GM18517 (cell line): ENCODE data around the gene ARHGEF28.

Experiments
- ATAC-seq: cut with Tn5 transposase; IDR thresholded peaks from one replicate; pipeline ENCODE4 v1.9.1; 2021; ENCODE audit warnings: mild to moderate bottlenecking, moderate library complexity; ENCODE audit not compliant: unreplicated experiment

Gene ARHGEF28

DNA sequence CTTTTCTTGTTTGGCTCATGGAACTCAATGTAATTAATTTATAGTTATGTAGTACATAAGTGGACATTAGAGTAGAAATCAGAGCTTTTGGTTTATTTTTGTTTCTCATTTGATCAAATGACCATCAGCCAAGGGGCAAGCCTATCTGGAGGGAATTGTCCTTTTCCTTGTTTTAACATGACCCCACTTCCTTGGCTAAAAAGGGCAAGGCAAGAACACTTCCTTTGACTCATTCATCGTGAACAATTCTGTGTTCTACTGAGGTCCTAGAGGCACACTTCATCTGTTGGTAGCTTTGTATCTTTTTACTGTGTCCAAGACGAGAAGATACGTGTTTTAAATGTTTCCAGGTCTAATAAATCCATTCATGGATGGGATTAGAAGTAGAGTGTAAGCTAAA, 148.9 kb downstream of the ARHGEF28 start:
- ATAC-seq = no peak

DNA sequence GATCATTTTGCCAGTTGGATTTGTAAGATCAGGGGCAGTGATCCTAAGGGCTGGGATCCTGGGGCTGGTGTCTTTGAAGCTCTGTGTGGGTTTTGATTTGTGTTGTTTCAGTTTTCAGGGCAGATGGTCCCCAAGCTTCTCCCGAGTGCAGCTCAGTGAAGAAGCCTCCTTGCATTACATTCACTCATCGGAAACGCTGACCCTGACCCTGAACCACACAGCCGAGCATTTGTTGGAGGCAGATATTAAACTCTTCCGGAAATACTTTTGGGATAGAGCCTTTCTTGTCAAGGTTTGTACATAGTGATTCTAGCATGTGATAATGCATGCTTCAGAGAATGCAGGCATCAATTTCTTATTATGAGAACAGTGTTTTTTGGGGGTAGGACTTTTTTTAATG, 150.4 kb downstream of the ARHGEF28 start:
- ATAC-seq = no peak

DNA sequence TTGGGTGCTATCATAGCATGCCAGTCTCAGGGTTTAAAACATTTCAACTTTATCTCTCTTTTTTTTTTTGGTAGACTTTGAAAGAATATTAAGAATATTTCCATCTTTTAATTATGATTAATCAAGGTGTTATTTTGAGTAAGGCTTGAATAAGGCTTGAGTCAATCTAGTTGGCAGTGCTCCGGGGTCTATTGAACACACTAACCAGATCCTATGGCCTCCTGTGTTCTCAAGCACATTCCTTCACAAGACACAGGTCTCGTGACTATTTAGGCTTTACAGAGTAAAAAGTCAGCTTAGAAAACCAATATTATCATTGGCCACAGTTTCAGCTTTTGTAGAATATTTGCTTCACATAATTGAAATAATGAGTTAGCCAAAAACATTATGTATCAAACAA, 151.2 kb downstream of the ARHGEF28 start:
- no peak for ATAC-seq

DNA sequence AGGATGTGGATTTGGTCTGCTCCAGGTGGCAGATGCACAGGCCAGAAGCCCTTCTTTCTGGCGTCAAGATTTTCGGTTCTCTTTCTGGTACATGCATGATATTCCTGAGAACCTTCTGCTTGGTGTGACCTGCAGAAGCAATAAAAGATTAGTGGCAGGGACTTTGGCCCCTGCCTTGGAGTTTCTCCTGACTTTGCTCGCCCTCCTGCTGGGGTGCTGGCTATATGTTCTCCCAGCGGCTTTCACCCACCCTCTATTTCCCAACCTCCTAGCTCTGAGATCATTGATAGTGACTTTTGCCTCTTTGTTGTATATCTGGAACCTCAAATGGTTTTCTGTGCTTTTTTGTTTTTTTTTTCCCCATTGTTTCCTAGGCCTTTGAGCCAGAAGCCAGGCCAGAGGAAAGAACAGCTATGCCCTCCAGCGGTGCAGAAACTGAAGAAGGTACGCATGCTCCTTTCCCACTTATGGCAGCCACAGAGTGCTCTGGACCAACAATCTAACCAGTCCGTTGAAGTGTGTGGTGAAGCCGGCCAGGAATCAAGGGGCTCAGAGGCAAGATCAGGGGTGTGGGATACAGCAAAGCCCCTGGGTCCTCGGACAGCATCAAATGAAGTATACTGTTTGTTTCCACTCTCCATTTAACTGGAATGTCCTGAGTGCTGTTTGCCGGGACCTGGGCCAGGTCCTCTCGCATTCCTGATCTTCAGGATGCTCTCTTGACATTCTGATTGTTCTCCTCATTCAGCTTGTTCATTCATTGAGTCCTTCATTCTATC, 154.5 kb downstream of the ARHGEF28 start:
- ATAC-seq = no peak

DNA sequence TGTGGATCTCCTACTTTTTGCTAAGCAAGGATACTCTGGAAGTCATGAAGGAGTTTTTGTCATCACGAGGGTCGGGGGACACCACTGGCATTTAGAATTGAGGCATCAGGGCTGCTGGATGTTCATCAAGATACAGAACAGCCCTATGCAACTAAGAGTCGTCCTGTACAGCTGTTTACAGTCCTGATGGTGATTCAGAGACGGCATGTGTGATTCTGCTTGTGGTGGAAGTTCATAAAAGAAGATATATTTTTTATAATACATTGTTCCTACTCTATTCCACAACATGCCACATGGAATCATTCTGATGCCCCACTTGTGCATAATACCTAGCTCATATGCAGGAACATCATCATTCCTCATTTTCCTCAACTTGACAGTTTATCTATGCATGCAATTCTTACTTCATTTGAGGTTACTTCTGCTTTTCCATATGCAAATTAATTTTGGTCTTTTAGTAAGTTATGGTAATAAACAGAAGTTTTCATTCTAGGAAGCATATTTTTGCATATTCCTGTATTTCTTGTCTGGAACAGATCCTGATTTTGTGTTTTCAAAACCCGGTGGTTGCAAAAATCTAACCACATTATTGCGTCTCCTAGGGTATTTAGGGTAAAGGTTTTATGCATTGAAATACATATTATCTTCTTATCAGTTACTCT, 155.2 kb downstream of the ARHGEF28 start:
- no peak for ATAC-seq

DNA sequence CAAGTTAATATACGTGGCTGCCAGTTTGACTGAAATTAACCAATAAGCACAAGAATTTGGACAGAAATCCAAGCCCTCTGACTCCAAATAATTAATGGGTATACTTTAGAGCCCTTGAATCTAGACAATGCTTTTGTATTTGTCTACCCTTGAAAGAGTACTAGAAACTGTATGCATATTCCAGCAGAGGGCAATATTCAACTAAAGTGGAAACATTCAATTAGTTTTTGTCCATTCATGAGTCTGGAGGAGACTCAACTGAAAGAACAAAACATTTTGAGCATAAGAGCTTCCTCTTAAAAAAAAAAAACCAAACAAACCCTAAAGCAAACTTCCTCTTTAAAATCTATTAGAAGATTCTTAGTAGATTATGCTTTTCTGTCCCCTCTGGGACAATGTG, 157.8 kb downstream of the ARHGEF28 start:
- no peak for ATAC-seq

DNA sequence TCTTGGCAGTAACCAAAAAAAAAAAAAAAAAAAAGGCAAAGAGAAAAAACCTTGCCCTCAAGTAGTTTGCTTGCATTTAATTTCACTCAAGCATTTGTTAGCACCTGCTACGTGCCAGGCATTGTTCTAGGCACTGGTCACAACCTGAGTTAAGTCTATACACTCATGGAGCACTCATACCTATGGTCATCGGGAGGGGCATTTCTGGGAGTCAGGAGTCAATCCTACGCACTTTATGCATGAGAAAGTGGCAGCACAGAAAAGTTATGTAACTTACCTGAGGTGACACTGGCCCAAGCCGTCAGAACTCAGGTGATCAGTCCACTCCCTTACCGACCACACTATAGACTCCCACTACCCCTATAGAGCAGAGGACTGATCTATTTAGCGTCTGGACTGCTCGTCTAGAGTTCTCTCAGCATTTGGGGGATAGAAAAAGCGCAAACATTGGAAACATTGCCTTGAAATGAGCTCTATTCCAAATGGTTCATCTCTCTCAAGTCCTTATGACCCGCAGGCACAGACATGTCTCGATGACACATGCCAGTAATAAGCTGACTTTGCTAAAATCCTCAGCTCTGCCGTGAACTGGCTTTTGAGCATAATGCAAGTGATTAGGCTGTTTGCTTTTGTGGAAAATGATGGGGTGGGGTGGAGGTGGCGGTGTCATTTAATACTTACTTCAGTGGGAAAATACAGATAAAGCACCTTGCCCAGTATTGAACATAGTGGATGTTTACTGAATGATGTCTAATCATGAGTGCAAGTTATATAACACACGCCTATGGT, 160.2 kb downstream of the ARHGEF28 start:
- ATAC-seq = no peak

DNA sequence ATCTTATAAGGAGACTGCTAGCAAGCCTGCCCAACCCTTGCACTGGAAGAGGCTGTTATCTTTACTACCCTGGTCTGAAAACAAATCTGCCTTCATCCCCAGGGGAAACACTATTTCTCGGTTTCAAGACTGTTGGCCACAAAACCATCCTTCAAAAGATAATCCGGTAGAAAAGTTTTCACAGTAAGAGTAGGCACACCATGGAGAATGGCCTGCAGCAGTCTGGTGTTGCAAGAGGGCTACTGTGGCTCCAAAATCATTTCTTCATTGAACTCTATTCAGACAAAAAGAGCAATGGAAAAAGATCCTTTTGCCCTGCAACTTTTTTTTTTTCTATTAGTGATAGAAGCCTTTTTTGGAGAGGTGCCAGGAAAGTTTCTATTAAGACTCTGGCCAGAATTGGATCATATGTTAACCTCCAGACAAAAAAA, 163.9 kb downstream of the ARHGEF28 start:
- ATAC-seq = no peak

DNA sequence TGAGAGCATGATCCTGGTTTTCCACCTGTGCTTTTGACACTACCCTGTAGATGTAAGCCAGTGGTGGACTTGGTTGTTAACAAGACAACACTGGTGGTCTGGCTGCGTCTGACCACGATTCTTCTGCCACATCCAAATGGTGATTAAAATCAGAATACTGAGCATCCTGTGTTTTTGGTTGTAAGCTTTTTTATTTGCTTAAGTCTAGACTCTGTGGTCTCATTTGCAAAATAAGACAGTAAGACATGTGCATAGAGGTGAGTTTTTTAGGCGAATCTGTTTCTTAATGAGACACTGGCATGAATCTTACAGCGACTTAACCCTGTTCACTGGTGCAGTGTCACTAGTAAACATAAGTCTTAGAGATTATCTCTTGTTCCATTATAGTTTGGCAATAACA, 165.4 kb downstream of the ARHGEF28 start:
- no peak for ATAC-seq

DNA sequence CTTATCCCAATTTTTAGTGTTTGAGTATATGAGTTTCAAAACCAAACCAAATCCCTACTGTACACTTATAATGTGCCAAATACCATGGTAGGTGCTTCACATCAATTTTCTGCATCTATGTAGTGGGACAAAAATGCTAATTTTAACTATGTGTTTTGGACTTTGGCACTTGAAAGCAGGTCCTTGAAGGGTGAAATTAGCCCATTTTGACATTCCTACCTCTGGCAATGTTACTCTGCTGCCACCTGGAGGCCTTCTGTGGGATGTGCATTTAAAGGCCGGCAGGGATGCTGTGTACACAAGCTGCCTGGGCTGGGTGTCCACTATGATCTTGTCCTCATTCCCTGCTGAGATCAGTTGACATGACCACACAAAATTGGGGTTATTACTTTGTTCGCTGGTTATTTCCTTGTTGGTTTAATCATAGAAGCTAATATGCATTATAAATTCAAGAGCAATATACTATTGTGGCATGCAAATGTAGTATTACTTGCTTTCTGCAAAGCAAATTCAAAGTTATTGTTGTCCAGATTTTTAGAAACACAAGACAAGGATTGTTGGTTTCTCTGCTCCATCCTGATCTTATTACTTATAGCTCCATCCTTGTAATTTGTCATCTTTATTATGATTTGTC, 166.8 kb downstream of the ARHGEF28 start:
- ATAC-seq = peak; percentile 63

DNA sequence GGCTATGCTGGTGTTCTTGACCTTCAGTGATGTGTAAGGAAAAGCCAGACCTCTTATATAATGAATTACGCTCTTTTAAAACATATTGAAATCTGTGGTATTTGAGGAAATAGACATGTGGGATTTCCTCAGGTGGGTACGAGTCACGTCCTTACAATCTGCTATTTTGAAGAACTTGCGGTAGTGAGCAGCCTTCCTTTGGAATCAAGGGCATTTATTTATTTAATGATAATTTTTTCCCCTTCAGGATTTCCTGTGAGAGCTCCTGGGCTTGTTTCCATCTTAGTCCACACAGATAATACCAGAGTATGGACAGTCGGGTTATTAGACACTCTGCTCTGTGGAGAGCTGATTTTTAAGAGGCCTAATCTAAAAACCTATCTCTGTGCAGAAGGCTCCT, 167.9 kb downstream of the ARHGEF28 start:
- no peak for ATAC-seq

DNA sequence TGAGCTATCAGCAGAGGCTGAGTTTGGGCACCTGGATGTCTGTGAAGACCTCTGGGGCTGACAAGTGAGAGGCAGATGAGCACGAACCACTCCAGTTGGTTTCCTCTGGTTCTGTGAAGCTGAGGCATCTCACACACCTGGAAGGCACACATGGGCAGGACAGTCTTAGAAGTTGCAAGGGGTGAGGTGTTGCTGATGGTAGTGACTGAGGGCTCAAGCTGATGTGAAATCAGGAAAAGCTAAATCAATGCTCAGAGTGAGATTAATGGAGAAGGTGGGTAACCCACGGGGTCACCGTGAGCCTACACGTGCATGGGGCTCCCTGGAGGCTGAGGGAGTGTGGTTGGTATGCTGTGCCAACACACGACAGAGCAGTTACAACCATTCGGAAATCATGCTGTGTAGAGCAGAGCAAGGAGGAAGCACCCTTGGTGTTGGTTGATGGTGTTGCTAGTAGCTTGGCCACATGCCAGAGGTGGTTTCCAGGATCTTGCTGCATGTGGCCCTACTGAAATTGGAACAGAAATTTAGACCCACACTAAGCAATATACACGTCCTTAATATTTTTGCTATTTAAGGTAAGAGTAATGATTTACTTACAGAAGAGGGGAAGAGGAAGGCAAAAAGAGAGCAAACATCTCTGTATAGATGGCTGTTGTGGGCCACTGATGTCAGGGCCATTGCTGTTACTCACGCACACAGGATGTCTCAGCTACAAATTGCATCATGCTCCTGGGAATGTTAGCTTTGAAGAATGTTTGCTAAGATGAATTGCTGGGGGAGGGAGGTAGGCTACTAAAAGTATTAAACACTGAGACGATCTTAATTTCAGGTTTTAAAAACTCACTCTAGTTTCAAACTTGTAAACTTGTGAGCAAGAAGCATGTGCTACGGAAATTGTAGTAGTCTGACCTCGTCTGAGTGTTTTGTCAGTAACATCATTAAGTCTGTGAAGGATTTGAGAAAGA, 170.5 kb downstream of the ARHGEF28 start:
- ATAC-seq = no peak

DNA sequence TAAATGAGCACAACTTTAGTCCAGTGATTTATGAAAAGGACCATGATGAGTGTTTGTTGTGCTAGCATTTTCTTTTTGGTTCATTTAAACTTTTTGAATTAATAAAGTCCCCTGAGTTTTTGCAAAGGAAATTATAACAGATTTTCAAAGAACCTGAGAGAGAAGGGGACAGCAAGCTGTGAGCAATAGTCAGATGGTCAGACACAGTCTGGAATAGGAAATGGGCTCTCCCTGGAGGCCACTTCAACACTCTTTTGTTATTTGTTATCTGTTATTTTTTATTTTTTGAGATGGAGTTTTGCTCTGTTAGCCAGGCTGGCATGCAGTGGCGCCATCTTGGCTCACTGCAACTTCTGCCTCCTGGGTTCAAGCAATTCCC, 171.1 kb downstream of the ARHGEF28 start:
- no peak for ATAC-seq

DNA sequence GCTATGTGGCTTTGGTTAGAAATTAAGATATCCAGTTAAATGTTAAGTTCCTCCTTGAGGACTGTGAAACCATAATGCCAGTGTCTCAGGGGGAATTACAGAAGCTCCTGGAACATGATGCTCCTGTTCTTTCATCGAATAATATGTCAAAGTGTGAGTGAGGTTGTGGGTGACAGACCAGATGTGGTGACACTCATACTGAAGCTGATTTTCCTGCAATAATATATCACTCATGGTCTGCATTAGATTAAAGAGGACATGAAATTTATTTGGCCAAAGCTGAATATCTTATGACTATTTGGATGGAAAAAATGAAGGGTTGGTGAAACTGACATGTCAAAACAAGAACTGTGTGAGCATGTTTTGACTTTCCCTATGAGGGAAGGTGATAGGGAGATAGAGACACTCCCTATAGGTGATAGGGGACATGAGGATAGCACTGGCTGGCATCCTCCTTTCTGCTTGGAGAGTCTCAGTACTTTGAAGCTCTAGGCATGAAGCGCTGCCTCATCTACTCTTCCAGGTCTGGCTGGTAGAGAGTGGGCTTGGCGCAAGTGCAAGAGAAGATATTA, 173.5 kb downstream of the ARHGEF28 start:
- no peak for ATAC-seq

DNA sequence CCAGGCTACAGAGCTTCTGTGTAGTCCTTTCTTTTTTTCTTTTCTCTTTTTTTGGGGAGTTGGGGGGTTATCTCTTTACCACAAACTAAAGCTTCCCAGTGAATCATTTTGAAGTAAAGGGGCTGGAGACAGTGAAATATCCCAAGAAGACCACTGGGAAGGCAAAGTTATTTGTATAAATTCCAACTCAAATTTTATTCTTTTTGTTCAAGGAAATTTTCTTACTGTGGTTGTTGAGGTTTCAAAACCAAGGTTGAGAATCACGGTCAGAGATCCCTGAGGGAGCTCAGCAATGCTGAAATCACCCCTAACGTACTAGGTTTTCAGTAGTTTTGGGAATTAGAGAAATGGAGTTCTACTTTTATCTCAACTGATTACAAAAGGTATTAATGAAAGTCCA, 175.7 kb downstream of the ARHGEF28 start:
- no peak for ATAC-seq

DNA sequence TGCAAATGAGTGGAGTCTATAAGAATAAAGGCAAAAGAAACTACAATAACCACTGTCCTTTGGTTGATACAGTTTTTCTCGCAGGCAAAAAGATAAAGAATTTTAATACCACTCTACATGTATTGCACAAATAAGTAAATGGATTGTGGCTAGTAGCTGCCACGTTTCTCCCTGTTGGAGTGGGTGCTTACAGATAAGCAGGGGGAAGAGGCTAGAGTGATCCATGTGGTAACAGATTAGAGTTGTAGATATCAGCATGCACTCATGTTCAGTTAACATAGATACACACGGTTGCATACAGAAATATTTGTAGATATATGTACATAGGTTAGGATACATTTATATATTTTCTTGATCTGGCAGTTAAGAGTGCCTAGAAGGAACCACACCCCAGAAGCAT, 179.5 kb downstream of the ARHGEF28 start:
- ATAC-seq = no peak

DNA sequence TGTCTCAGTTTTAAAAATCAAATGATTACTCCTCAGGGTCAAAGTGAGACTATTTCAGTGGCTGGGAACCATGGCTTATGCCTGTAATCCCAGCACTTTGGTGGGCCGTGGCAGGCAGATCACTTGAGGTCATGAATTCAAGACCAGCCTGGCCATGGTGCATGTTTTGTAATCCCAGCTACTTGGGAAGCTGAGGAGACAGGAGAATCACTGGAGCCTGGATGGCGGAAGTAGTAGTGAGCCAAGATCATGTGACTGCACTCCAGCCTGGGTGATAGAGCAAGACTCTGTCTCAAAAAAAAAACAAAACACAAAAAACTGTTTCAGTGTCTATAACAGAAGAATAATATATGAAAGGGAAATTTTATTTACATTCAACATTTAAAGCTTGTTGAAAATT, 182.9 kb downstream of the ARHGEF28 start:
- no peak for ATAC-seq

DNA sequence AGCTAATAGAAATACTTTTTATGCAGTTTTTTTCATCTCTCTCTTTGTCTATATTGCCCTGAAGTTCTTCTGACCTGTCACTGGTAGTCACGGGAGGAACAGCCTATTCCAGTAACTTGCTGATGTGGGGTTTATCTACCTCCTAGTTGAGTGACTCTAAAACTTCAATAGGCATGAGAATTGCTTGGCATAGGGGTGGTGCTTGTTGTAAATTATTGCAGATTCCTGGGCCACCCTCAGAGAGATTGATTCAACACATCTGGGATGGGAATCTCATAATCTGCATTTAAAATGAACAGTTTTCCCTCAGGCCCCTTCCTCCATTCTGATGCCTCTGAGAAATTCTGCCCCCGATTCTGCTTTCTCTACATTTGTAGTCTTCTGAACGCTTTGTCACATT, 184.4 kb downstream of the ARHGEF28 start:
- ATAC-seq = no peak

DNA sequence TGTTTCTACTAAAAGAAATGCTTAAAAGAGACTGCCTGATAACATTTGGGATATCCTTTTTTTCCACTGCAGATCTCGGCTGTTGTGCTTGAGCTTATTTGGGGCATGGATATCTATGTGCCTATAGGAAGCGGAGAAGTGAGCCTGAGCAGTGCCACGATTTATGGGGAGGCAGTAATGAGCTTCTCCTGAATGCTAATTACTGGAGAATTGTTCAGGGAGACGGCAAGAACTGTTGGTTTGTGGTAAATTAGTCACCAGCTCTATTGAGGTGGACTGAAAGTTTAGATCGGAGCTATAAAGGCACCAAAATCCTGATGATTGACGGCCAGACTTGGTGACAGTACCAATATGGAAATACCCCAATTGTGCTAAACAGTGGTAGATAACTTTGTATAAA, 186.5 kb downstream of the ARHGEF28 start:
- no peak for ATAC-seq
